AG04450 (cell line): ENCODE measurements around the gene SLC25A13. TPM values are rescaled to one million over a fixed set of nuclear protein-coding genes. Genes with fewer than 3 reads are reported as not detected.
"Not testable (repeated sequence)": the region's sequence is repeated elsewhere in the genome, so short reads cannot be mapped to it uniquely, and the experiment has no call there.

Experiments used
- CTCF ChIA-PET: fragments of 300-600, 350-600 bp; formaldehyde crosslinking; extraction: SDS; loops from one replicate; lab custom pipeline; 2022; ENCODE audit warnings: antibody characterized with exemption, inconsistent platforms; lab: Charles Lee
- POLR2A ChIA-PET: fragments of 350-600 bp; formaldehyde crosslinking; extraction: SDS; loops from one replicate; lab custom pipeline; 2021; ENCODE audit warnings: antibody characterized with exemption, inconsistent platforms; lab: Yijun Ruan, JAX
- DNase-seq: peaks from one replicate; pipeline ENCODE4 v3.0.0-alpha.2; 2011; ENCODE audit warnings: low read depth, low spot score
- H3K27ac ChIP-seq: one replicate; pipeline ENCODE4 v1.5.1; 2012; ENCODE audit warnings: low read depth, low read length, control low read depth
- H3K27me3 ChIP-seq: one replicate; pipeline ENCODE4 v1.6.0; 2012; ENCODE audit warnings: low read length; ENCODE audit not compliant: control insufficient read depth, insufficient read depth
- H3K4me3 ChIP-seq: 2 replicates; pipeline ENCODE4 v1.5.1; 2011; ENCODE audit warnings: mild to moderate bottlenecking, low read depth, low read length, control low read depth
- H3K9me3 ChIP-seq: 2 replicates; pipeline ENCODE4 v1.5.1; 2012; ENCODE audit warnings: low read length; ENCODE audit not compliant: control insufficient read depth, insufficient read depth
- polyA plus RNA-seq: library from polyadenylated mRNA; depleted of rRNA; stranded (reverse); fragments of >200 nt; gene quantifications from 2 replicates; pipeline ENCODE4 v1.2.3, GENCODE V29; 2011
- TF ChIP-seq, protein P1 (sequence below): IDR thresholded peaks from 2 replicates; pipeline ENCODE4 v1.5.1; 2011; ENCODE audit warnings: low read depth, low read length, control low read depth, inconsistent platforms

The SLC25A13 gene
- polyA plus RNA-seq, 1 experiment, result 17.3 TPM

DNA sequence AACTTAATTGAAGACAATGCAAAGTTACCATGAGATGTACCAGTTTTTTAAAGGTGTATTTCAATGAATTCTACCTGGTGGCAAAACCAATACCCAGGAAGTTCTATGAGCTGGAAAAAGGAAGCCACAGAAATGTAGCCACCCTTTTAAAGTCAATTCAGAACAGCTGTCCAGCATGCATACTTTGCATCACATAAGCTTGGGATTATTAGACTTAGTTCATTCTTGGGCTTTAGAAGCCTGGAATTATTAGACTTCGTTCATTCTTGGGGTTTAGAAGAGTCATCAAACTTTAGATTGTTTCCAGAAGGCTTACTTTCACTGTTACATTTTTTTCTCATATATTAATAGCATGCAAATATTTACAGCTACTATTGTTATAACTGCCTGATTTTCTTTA lies 20.9 kb downstream of the SLC25A13 start:
- H3K27ac ChIP-seq, result no peak overlapping the region
- CTCF ChIA-PET, result no interaction called here
- DNase-seq, result no peak
- no peaks in the 10 kb centered on the region for H3K27me3 ChIP-seq
- TF ChIP-seq, protein P1, sequence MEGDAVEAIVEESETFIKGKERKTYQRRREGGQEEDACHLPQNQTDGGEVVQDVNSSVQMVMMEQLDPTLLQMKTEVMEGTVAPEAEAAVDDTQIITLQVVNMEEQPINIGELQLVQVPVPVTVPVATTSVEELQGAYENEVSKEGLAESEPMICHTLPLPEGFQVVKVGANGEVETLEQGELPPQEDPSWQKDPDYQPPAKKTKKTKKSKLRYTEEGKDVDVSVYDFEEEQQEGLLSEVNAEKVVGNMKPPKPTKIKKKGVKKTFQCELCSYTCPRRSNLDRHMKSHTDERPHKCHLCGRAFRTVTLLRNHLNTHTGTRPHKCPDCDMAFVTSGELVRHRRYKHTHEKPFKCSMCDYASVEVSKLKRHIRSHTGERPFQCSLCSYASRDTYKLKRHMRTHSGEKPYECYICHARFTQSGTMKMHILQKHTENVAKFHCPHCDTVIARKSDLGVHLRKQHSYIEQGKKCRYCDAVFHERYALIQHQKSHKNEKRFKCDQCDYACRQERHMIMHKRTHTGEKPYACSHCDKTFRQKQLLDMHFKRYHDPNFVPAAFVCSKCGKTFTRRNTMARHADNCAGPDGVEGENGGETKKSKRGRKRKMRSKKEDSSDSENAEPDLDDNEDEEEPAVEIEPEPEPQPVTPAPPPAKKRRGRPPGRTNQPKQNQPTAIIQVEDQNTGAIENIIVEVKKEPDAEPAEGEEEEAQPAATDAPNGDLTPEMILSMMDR, result no peak
- no peaks in the 10 kb centered on the region for H3K9me3 ChIP-seq
- POLR2A ChIA-PET, result no interaction called here
- H3K4me3 ChIP-seq, result no peak overlapping the region

DNA sequence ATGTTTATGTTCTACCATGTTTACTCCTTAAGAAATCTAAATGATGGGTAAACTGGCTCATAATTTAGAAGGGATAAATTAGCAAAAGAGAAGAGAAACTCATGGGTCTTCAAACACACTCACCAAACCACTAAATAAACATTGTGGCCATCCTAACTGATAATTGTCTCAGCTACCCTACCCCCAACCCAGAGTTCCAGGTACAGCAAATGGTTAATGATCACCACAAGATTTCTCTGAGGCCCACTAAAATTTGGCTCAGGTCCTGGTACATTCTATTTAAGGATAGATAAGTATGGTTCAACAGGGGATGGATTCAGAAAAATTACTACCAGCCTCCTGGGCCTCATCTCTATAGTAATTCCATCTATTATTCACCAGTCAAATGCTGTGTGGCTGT lies 21.4 kb downstream of the SLC25A13 start:
- Histone ChIP-seq H3K27ac (no peak overlapping the region), H3K9me3 (no peaks in the 10 kb centered on the region), H3K27me3 (no peaks in the 10 kb centered on the region), H3K4me3 (no peak overlapping the region)
- ChIA-PET CTCF (no interaction called here), POLR2A (no interaction called here)
- TF ChIP-seq, protein P1, result no peak
- DNase-seq, result no peak

DNA sequence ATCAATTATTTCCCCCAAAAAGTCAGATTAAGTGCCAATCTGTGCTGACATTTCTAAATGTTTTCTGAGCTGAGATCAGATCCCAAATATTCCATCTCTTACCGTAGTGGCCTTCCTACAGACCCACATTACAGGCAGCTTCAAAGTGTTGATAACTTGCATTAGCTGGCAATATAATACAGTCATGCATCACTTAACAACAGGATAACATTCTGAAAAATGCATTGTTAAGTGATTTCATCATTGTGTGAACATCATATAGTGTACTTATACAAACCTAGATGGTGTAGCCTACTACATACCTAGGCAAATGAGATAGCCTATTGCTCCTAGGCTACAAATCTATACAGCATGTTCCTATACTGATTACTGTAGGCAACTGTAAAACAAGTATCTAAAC lies 22.4 kb downstream of the SLC25A13 start:
- DNase-seq, result no peak
- TF ChIP-seq, protein P1, result no peak
- H3K27ac ChIP-seq, result no peak overlapping the region
- H3K9me3 ChIP-seq, result no peaks in the 10 kb centered on the region
- no peaks in the 10 kb centered on the region for H3K27me3 ChIP-seq
- ChIA-PET CTCF (no interaction called here), POLR2A (no interaction called here)
- H3K4me3 ChIP-seq, result no peak overlapping the region

DNA sequence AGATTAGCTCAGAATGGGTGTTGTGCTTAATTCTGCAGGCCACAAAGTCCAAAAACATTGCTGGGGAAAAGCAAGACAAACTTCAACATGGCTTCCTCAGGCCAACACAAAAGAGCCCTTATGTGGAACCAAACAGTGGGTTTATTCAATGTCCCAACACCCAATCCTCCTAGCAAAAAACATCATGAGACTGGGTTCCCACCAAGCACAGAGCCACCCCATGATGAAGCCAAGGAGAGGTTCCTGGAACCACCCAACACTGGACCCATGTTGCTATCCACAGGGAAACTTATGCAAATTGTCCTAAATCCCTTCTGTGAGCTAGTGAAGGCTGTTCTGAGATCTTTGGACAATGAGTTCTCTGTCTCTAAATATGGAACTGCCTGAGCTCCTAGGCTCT lies 24.0 kb downstream of the SLC25A13 start:
- POLR2A ChIA-PET, result no interaction called here
- Histone ChIP-seq H3K27ac (no peak overlapping the region), H3K4me3 (no peak overlapping the region), H3K27me3 (no peaks in the 10 kb centered on the region), H3K9me3 (no peaks in the 10 kb centered on the region)
- no peak for DNase-seq
- CTCF ChIA-PET, result no interaction called here
- TF ChIP-seq, protein P1, result no peak

DNA sequence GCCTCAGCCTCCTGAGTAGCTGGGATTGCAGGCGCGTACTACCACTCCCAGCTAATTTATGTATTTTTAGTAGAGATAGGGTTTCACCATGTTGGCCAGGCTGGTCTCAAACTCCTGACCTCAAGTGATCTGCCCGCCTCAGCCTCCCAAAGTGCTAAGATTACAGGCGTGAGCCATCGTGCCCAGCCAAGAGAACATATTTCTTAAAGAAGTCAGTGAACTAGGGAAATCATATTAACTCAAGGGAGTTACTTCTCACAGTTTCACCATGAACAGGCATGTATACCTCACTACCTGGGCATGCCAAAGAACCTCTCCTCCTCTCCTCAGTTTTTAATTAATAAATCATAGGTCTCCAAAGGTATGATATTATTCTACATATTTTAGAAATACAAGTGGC lies 24.5 kb downstream of the SLC25A13 start:
- DNase-seq, H3K4me3 ChIP-seq, H3K27ac ChIP-seq, H3K9me3 ChIP-seq, H3K27me3 ChIP-seq, POLR2A ChIA-PET, CTCF ChIA-PET: not testable (repeated sequence)

DNA sequence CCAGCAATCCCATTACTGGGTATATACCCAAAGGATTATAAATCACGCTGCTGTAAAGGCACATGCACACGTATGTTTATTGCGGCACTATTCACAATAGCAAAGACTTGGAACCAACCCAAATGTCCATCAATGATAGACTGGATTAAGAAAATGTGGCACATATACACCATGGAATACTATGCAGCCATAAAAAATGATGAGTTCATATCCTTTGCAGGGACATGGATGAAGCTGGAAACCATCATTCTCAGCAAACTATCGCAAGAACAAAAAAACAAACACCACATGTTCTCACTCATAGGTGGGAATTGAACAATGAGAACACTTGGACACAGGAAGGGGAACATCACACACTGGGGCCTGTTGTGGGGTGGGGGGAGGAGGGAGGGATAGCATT lies 28.0 kb downstream of the SLC25A13 start:
- H3K4me3 ChIP-seq, H3K27me3 ChIP-seq, H3K27ac ChIP-seq, POLR2A ChIA-PET, CTCF ChIA-PET, DNase-seq, H3K9me3 ChIP-seq: not testable (repeated sequence)
